Nephron progenitor cell (in vitro differentiated cells): ENCODE results near the gene GRB2.
"Not testable (repeated sequence)": the region's sequence is repeated elsewhere in the genome, so short reads cannot be mapped to it uniquely, and the experiment has no call there.

Experiments used
- DNase-seq: peaks from one replicate; pipeline ENCODE4 v3.0.0; 2021
- H3K27ac Mint-ChIP-seq: 2 replicates; pipeline ENCODE4 v1.8.0; 2021; ENCODE audit warnings: mild to moderate bottlenecking, moderate library complexity, mixed read lengths
- H3K27me3 Mint-ChIP-seq: 2 replicates; pipeline ENCODE4 v1.8.0; 2021; ENCODE audit warnings: mild to moderate bottlenecking, low read depth, mixed read lengths; ENCODE audit not compliant: poor library complexity
- H3K36me3 Mint-ChIP-seq: 2 replicates; pipeline ENCODE4 v1.8.0; 2021; ENCODE audit warnings: low read depth, mixed read lengths
- H3K4me1 Mint-ChIP-seq: 2 replicates; pipeline ENCODE4 v1.8.0; 2021; ENCODE audit warnings: mixed read lengths
- H3K4me3 Mint-ChIP-seq: 2 replicates; pipeline ENCODE4 v1.8.0; 2021; ENCODE audit warnings: mild to moderate bottlenecking, moderate library complexity, mixed read lengths
- H3K9me3 Mint-ChIP-seq: 2 replicates; pipeline ENCODE4 v1.8.0; 2021; ENCODE audit warnings: mild to moderate bottlenecking, moderate library complexity, mixed read lengths
- CTCF ChIP-seq: fragments of 200-600 bp; sonication (generic); IDR thresholded peaks from 2 replicates; pipeline ENCODE4 v1.5.0; 2021; ENCODE audit warnings: antibody characterized with exemption

Gene GRB2

GRCh38 chr17:75288770-75289114 lies 116.7 kb downstream of the GRB2 start:
- H3K27me3 Mint-ChIP-seq = peaks cover 53% of the 10 kb centered on the region
- TF ChIP-seq CTCF = no peak
- peak overlapping the region; percentile 98 for H3K4me3 Mint-ChIP-seq
- H3K9me3 Mint-ChIP-seq = peaks cover 3% of the 10 kb centered on the region
- H3K36me3 Mint-ChIP-seq = no peaks in the 10 kb centered on the region
- no peak for DNase-seq
- no peak overlapping the region for H3K27ac Mint-ChIP-seq
- H3K4me1 Mint-ChIP-seq = peaks cover 35% of the 10 kb centered on the region

GRCh38 chr17:75288359-75288758 lies 117.1 kb downstream of the GRB2 start:
- Mint-ChIP-seq H3K4me3 (peak overlapping the region; percentile 98), H3K36me3 (peaks cover 3% of the 10 kb centered on the region), H3K27ac (no peak overlapping the region), H3K4me1 (peaks cover 39% of the 10 kb centered on the region), H3K27me3 (peaks cover 52% of the 10 kb centered on the region), H3K9me3 (peaks cover 3% of the 10 kb centered on the region)
- no peak for TF ChIP-seq CTCF
- DNase-seq = no peak

GRCh38 chr17:75287221-75287620 lies 118.3 kb downstream of the GRB2 start:
- Mint-ChIP-seq H3K4me1 (peaks cover 41% of the 10 kb centered on the region), H3K9me3 (peaks cover 3% of the 10 kb centered on the region), H3K36me3 (peaks cover 5% of the 10 kb centered on the region), H3K27me3 (peaks cover 47% of the 10 kb centered on the region), H3K27ac (no peak overlapping the region), H3K4me3 (no peak overlapping the region)
- no peak for DNase-seq
- no peak for TF ChIP-seq CTCF

GRCh38 chr17:75285123-75285522 lies 120.4 kb downstream of the GRB2 start:
- DNase-seq = no peak
- Mint-ChIP-seq H3K4me3 (no peak overlapping the region), H3K36me3 (peaks cover 11% of the 10 kb centered on the region), H3K27me3 (peaks cover 27% of the 10 kb centered on the region), H3K9me3 (peaks cover 3% of the 10 kb centered on the region), H3K4me1 (peaks cover 41% of the 10 kb centered on the region), H3K27ac (no peak overlapping the region)
- TF ChIP-seq CTCF = no peak

GRCh38 chr17:75280189-75280588 lies 125.3 kb downstream of the GRB2 start:
- H3K36me3 Mint-ChIP-seq = peaks cover 14% of the 10 kb centered on the region
- H3K4me3 Mint-ChIP-seq, H3K4me1 Mint-ChIP-seq, H3K27me3 Mint-ChIP-seq, H3K27ac Mint-ChIP-seq, DNase-seq, H3K9me3 Mint-ChIP-seq: not testable (repeated sequence)

- Mint-ChIP-seq H3K9me3 (no peaks in the 10 kb centered on the region), H3K4me3 (no peak overlapping the region), H3K27ac (no peak overlapping the region), H3K4me1 (no peaks in the 10 kb centered on the region), H3K27me3 (peaks cover 5% of the 10 kb centered on the region), H3K36me3 (peaks cover 16% of the 10 kb centered on the region)
- no peak for DNase-seq
- no peak for TF ChIP-seq CTCF
Measured at GRCh38 chr17:75277664-75278071, 127.8 kb downstream of the GRB2 start.
